K562 (cell line): ENCODE results near the gene CHSY3.

ENCODE experiments used
- EHMT2 ChIP-seq: fragments of 450-650 bp; IDR thresholded peaks from 2 replicates; pipeline ENCODE4 v1.6.1; 2018; ENCODE audit warnings: antibody characterized with exemption
- RBM14 ChIP-seq: fragments of 200-400 bp; formaldehyde crosslinking; IDR thresholded peaks from 2 replicates; pipeline ENCODE4 v1.6.1; 2018; ENCODE audit warnings: low read depth, mild to moderate bottlenecking, low read length, moderate library complexity, borderline replicate concordance; ENCODE audit not compliant: insufficient read depth
- SAFB2 ChIP-seq: fragments of 200-400 bp; formaldehyde crosslinking; IDR thresholded peaks from 2 replicates; pipeline ENCODE4 v1.6.1; 2018; ENCODE audit warnings: borderline replicate concordance, low read length, low read depth, moderate library complexity; ENCODE audit not compliant: severe bottlenecking
- SIN3A ChIP-seq, 2 experiments: fragments of 150-350 bp in 1 of 2; IDR thresholded peaks; 2 replicates each; pipeline ENCODE4 v1.6.1; 2011 to 2016; ENCODE audit warnings: borderline replicate concordance in 2 of 2, low read depth in 2 of 2, low read length in 2 of 2, mild to moderate bottlenecking in 2 of 2, moderate library complexity in 2 of 2; ENCODE audit not compliant: control insufficient read depth in 1 of 2
- TEAD4 ChIP-seq, 2 experiments: sonication (generic) in 1 of 2; formaldehyde crosslinking in 1 of 2; IDR thresholded peaks; 2 replicates each; pipeline versions ENCODE4 v1.6.1 to v1.8.0; 2012 to 2022; ENCODE audit warnings: borderline replicate concordance in 1 of 2, inconsistent platforms in 1 of 2, low read length in 1 of 2, mild to moderate bottlenecking in 1 of 2, missing genetic modification reagents in 1 of 2
- YBX1 ChIP-seq: fragments of 450-650 bp; IDR thresholded peaks from 2 replicates; pipeline ENCODE4 v1.7.1; 2016; ENCODE audit warnings: mild to moderate bottlenecking

GRCh38 chr5:130096483-130096882 lies 192.2 kb downstream of the CHSY3 start:
- TF ChIP-seq TEAD4 (IDR thresholded peaks at IDR 0.05; ENCODE audit: low read length), result no peak
- TF ChIP-seq TEAD4 (CRISPR knock-in tag; IDR thresholded peaks at IDR 0.05; ENCODE audit: borderline replicate concordance), result no peak
- TF ChIP-seq RBM14, result no peak
- no peak for TF ChIP-seq YBX1
- no peak for TF ChIP-seq SAFB2
- no peak for TF ChIP-seq EHMT2
- TF ChIP-seq SIN3A (IDR thresholded peaks at IDR 0.05; ENCODE audit: borderline replicate concordance in 2 of 2, control insufficient read depth in 1 of 2, low read depth in 2 of 2, low read length in 2 of 2), result no peak
